HFF-Myc (cell line): ENCODE data around the gene VCAM1.

Experiments
- DNase-seq: peaks from one replicate; pipeline ENCODE4 v3.0.0-alpha.2; 2011; ENCODE audit warnings: low read depth; ENCODE audit errors: extremely low read depth
- H3K4me3 ChIP-seq: replicated peaks from 2 replicates; pipeline ENCODE4 v1.5.1; 2011; ENCODE audit warnings: low read depth, mild to moderate bottlenecking, control low read depth, low read length
- TF ChIP-seq, protein P1 (sequence below): IDR thresholded peaks from 2 replicates; pipeline ENCODE4 v1.5.1; 2012; ENCODE audit warnings: mild to moderate bottlenecking, low read depth, low read length, control low read depth; ENCODE audit errors: missing control alignments

VCAM1 gene

DNA sequence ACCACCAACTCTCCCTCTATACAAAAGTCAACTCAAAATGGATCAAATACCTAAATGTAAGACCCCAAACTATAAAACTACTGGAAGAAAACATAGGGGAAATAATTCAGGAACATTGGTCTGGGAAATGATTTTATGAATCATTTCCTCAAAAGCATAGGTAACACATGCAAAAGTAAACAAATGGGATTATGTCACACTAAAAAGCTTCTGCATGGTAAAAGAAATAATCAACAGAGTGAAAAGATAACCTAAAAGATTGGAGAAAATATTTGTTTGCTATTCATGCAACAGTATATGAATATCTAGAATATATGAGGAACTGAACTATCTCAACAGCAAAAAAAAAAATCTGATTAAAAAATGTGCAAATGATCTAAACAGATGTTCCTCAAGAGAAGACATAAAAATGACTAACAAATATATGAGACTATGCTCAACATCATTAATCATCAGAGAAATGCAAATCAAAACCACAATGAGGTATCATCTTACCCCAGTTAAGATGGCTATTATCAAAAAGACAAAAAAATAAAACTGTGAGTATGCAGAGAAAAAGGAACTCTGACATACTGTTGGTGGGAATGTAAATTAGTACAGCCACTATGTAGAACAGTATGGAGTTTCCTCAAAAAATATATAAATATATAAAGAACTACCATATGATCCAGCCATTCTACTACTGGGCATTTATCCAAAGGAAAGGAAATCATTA is 47.8 kb downstream of the VCAM1 start:
- no peak for DNase-seq
- TF ChIP-seq, protein P1, sequence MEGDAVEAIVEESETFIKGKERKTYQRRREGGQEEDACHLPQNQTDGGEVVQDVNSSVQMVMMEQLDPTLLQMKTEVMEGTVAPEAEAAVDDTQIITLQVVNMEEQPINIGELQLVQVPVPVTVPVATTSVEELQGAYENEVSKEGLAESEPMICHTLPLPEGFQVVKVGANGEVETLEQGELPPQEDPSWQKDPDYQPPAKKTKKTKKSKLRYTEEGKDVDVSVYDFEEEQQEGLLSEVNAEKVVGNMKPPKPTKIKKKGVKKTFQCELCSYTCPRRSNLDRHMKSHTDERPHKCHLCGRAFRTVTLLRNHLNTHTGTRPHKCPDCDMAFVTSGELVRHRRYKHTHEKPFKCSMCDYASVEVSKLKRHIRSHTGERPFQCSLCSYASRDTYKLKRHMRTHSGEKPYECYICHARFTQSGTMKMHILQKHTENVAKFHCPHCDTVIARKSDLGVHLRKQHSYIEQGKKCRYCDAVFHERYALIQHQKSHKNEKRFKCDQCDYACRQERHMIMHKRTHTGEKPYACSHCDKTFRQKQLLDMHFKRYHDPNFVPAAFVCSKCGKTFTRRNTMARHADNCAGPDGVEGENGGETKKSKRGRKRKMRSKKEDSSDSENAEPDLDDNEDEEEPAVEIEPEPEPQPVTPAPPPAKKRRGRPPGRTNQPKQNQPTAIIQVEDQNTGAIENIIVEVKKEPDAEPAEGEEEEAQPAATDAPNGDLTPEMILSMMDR: no peak

DNA sequence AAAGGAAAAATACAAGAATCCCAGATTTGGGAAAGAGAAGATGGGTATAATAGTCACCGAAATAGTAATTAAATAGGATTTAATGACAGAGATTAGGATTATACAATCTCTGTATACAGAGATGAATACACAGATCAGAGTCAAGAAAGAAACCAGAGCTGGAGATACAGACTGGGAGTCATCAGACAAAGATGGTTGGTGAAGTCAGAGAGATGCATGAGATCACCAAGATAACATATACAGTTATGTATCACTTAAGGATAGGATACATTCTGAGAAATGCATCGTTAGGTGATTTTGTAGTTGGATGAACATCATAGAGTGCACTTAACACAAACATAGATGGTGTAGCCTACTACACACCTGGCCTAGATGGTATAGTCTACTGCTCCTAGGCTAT is 49.8 kb downstream of the VCAM1 start:
- H3K4me3 ChIP-seq: no peak overlapping the region
- TF ChIP-seq, protein P1: no peak
- DNase-seq: no peak

More for the DNA sequence above, 47.8 kb downstream of the VCAM1 start:
- H3K4me3 ChIP-seq: no peak overlapping the region

DNA sequence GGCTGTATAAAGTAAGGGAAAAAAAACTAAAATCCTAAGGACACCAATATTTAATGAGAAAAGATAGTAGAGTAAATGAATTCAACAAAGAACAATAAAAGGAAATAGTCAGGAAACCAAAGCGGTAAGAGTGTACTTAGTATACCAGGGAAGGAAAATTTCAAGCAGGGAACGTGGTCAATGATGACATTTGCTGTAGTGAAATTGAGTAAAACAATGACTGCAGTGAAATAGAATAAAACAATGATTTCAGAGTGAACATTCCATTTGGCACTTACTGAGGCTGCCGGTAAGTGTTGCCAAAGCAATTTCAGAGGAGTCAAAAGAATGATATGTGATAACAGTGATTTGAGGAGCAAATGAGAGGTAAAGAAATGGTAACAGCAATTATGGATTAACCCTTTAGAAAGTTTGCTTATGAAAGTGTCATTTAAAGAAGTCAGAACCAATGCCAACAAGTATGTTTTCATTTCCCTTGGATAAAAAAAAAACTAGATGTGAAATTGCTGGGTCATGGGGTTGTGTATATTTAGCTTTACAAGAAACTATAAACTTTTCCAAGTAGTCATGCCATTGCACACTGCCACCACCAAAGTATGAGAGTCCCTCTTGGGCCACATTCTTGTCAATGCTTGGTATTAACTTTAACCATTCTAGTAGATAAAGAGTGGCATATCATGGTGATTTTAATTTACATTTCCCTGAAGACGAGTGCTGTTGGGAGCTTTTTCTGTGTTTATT is 50.5 kb downstream of the VCAM1 start:
- no peak overlapping the region for H3K4me3 ChIP-seq
- TF ChIP-seq, protein P1: no peak
- no peak for DNase-seq

DNA sequence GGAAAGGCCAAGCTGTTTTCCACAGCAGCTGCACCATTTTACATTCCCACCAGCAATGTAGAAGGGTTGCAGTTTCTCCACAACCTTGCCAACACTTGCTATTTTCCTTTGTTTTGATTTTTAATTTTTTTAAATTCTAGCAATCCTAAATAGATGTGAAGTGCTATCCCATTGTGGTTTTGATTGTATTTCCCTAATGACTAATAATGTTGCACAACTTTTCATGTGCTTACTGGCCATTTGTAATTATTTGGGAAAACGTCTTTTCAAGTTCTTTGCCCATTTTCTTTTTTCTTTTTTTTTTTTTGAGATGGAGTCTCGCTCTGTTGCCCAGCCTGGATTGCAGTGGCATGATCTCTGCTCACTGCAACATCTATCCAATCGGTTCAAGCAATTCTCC is 53.9 kb downstream of the VCAM1 start:
- no peak for DNase-seq
- TF ChIP-seq, protein P1: no peak
- no peak overlapping the region for H3K4me3 ChIP-seq

DNA sequence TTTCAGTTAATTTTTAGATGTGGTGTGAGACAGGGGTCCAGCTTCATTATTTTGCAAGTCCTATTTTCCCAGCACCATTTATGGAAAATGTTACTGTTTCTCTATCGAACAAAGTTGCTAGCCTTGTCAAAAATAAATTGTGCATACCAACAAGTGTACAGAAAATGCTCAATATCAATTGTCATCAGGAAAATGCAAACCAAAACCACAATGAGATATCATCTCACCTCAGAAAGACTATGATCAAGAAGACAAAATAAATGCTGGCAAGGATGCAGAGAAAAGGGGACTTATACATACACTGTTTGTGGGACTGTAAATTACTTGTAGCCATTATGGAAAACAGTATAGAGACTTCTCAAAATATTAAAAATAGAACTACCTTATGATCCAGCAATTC is 54.8 kb downstream of the VCAM1 start:
- TF ChIP-seq, protein P1: no peak
- no peak overlapping the region for H3K4me3 ChIP-seq
- DNase-seq: no peak

DNA sequence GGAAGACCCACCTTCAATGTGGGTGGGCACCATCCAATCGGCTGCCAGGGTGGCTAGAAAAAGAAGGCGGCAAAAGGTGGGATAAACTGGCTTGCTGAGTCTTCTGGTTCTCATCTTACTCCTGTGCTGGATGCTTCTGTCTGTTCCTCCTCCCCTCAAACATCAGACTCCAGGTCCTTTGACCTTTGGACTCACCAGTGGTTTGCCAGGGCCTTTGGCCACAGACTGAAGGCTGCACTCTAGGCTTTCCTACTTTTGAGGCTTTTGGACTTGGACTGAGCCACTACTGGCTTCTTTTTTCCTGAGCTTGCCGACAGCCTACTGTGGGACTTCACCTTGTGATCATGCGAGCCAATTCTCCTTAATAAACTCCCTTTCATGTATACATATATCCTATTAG is 55.9 kb downstream of the VCAM1 start:
- TF ChIP-seq, protein P1: no peak
- DNase-seq: no peak
- H3K4me3 ChIP-seq: no peak overlapping the region
